HG02798 (cell line): ENCODE measurements around the gene PSMC4.
A peak's percentile ranks its signal among the peaks of the same experiment; 100 is the strongest.

ENCODE experiments used
- ATAC-seq: cut with Tn5 transposase; IDR thresholded peaks from one replicate; pipeline ENCODE4 v1.9.1; 2021; ENCODE audit warnings: mild to moderate bottlenecking; ENCODE audit not compliant: unreplicated experiment, poor library complexity

Gene PSMC4

GRCh38 chr19:39970675-39971379 is at the start of gene PSMC4:
PSMC4 (plus strand) TSS chr19:39971165; CDS start chr19:39971203, 38 bp downstream.
- peak; percentile 98 for ATAC-seq

GRCh38 chr19:39923862-39924261 is 47.1 kb upstream of the PSMC4 start:
- ATAC-seq = no peak

- ATAC-seq = no peak
Measured at GRCh38 chr19:39924389-39924788, 46.6 kb upstream of the PSMC4 start.

GRCh38 chr19:39924952-39925351 is 46.0 kb upstream of the PSMC4 start:
- ATAC-seq = no peak

GRCh38 chr19:39926170-39926760 is 44.7 kb upstream of the PSMC4 start:
- ATAC-seq = no peak

- no peak for ATAC-seq
Measured at GRCh38 chr19:39927076-39927475, 43.9 kb upstream of the PSMC4 start.

- ATAC-seq = no peak
Measured at GRCh38 chr19:39927524-39928356, 43.2 kb upstream of the PSMC4 start.

- no peak for ATAC-seq
Measured at GRCh38 chr19:39928357-39928725, 42.6 kb upstream of the PSMC4 start.

GRCh38 chr19:39929750-39930149 is 41.2 kb upstream of the PSMC4 start:
- ATAC-seq = no peak

GRCh38 chr19:39934584-39935363 is 36.2 kb upstream of the PSMC4 start, which contains the start of gene FCGBP:
FCGBP (minus strand) TSS chr19:39934634.
- no peak for ATAC-seq

- ATAC-seq = no peak
Measured at GRCh38 chr19:39935364-39935661, 35.7 kb upstream of the PSMC4 start.

GRCh38 chr19:39936020-39936419 is 34.9 kb upstream of the PSMC4 start:
- ATAC-seq = no peak

- no peak for ATAC-seq
Measured at GRCh38 chr19:39936622-39937021, 34.3 kb upstream of the PSMC4 start.

- ATAC-seq = no peak
Measured at GRCh38 chr19:39937094-39937720, 33.8 kb upstream of the PSMC4 start.

- ATAC-seq = no peak
Measured at GRCh38 chr19:39937787-39938186, 33.2 kb upstream of the PSMC4 start.

GRCh38 chr19:39939556-39939955 is 31.4 kb upstream of the PSMC4 start:
- ATAC-seq = no peak

- ATAC-seq = no peak
Measured at GRCh38 chr19:39940221-39940833, 30.6 kb upstream of the PSMC4 start.

GRCh38 chr19:39941151-39941550 is 29.8 kb upstream of the PSMC4 start:
- ATAC-seq = no peak

- ATAC-seq = peak; percentile 68
Measured at GRCh38 chr19:39941615-39942365, 29.2 kb upstream of the PSMC4 start.
